Measurements from ENCODE around the gene STOML1. TPM values are rescaled to one million over a fixed set of nuclear protein-coding genes. Genes with fewer than 3 reads are reported as not detected.

Gene STOML1
- total and polyA plus RNA-seq, 2 experiments from 2014 or later = 2.3 to 2.4 TPM

DNA sequence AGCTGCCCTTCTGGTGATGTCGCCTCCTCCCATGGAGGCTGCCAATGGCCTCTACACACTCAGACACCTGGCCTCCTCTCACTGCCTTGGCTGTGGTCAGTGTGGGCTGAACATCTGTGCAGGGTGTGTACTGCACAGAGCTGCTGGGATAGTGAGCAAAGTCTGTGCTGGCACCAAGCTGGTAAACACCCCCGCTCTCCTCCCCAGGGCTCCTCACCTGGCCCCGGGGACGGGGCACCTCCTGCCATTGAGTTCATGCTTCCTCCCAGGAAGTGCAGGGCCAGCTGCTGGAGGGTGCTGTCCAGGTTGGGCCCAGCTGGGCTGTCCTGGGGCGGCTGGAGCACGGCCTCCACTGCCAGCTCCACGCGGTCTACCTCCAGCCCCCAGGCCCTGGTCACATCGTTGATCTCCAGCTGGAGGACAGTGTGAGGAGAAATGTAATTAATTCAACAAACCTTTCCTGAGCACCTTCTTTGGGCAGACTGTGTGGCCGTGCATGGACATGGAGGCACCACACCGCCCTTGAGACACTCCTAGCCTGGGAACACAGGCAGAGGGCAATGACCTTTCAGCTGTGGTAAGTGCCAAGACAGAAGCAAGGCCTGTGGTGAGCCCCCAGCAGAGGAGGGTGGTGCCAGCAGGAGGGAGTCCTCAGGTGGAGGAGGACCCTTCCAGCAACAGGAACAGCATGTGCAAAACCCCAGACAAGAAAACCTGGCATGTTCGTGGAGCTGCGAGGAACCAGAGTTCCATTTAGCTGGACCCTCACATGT lies 6.8 kb downstream of the STOML1 start:
- H3K9me3 Mint-ChIP-seq = no peaks in the 10 kb centered on the region
- no peaks in the 10 kb centered on the region; the same call in 2 of the 3 replicates for H3K36me3 Mint-ChIP-seq (ENCODE audit: low read depth)
- Histone ChIP-seq H3K4me3 (no peak overlapping the region), H3F3A (replicated peaks; ENCODE audit: low read depth) (no peaks in the 10 kb centered on the region), H3K27ac (ENCODE audit: low read depth) (no peak overlapping the region), H3K9me2 (ENCODE audit: insufficient read depth) (no peaks in the 10 kb centered on the region), H3K36me3 (ENCODE audit: insufficient read depth) (no peaks in the 10 kb centered on the region), H3K4me2 (no peak overlapping the region), H2AFZ (no peak overlapping the region), H4K20me1 (replicated peaks; ENCODE audit: insufficient read depth) (no peaks in the 10 kb centered on the region), H3K79me2 (replicated peaks; ENCODE audit: insufficient read depth) (no peaks in the 10 kb centered on the region), H3K27me3 (ENCODE audit: insufficient read depth) (no peaks in the 10 kb centered on the region), H3K4me1 (ENCODE audit: insufficient read depth) (no peaks in the 10 kb centered on the region)
- H3K27me3 Mint-ChIP-seq (ENCODE audit: insufficient read depth, low read depth, poor library complexity) = peaks cover 12% of the 10 kb centered on the region
- no peak for DNase-seq (ENCODE audit: low spot score)
- no peak overlapping the region for H3K27ac Mint-ChIP-seq
- ATAC-seq = no peak
- no peak for TF ChIP-seq ZNF114 (CRISPR knock-in tag; IDR thresholded peaks at IDR 0.05)
- TF ChIP-seq NANOG (IDR thresholded peaks at IDR 0.05; ENCODE audit: borderline replicate concordance) = no peak
- no peak for TF ChIP-seq JUNB (IDR thresholded peaks at IDR 0.05; ENCODE audit: unreplicated experiment)
- TF ChIP-seq, protein P1, sequence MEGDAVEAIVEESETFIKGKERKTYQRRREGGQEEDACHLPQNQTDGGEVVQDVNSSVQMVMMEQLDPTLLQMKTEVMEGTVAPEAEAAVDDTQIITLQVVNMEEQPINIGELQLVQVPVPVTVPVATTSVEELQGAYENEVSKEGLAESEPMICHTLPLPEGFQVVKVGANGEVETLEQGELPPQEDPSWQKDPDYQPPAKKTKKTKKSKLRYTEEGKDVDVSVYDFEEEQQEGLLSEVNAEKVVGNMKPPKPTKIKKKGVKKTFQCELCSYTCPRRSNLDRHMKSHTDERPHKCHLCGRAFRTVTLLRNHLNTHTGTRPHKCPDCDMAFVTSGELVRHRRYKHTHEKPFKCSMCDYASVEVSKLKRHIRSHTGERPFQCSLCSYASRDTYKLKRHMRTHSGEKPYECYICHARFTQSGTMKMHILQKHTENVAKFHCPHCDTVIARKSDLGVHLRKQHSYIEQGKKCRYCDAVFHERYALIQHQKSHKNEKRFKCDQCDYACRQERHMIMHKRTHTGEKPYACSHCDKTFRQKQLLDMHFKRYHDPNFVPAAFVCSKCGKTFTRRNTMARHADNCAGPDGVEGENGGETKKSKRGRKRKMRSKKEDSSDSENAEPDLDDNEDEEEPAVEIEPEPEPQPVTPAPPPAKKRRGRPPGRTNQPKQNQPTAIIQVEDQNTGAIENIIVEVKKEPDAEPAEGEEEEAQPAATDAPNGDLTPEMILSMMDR (conservative IDR thresholded peaks at IDR 0.05; ENCODE audit: low read depth in 2 of 2) = no peak
- no peak for TF ChIP-seq REST (IDR thresholded peaks at IDR 0.05; ENCODE audit: unreplicated experiment)
- TF ChIP-seq EZH2phosphoT487 (IDR thresholded peaks at IDR 0.05; ENCODE audit: unreplicated experiment) = no peak
- no peak for TF ChIP-seq CREB1 (CRISPR knock-in tag; IDR thresholded peaks at IDR 0.05; ENCODE audit: low read depth)
- no peak for TF ChIP-seq POLR2AphosphoS5 (IDR thresholded peaks at IDR 0.05; ENCODE audit: low read depth)
- TF ChIP-seq STAT1 (IDR thresholded peaks at IDR 0.05; ENCODE audit: unreplicated experiment) = no peak
- H3K4me1 Mint-ChIP-seq = no peaks in the 10 kb centered on the region; the same call in 2 of the 3 replicates
- H3K4me3 Mint-ChIP-seq = no peak overlapping the region
